GM18867 (cell line): ENCODE measurements around the gene NDUFV2.
"Not testable (repeated sequence)": the region's sequence is repeated elsewhere in the genome, so short reads cannot be mapped to it uniquely, and the experiment has no call there.

Experiments used
- ATAC-seq: cut with Tn5 transposase; IDR thresholded peaks from one replicate; pipeline ENCODE4 v1.9.1; 2021; ENCODE audit warnings: mild to moderate bottlenecking, moderate library complexity; ENCODE audit not compliant: unreplicated experiment

NDUFV2 gene

GRCh38 chr18:9088727-9089126 lies 13.8 kb upstream of the NDUFV2 start:
- ATAC-seq, result not testable (repeated sequence)

- ATAC-seq, result no peak
These were observed 11.9 kb upstream of the NDUFV2 start for GRCh38 chr18:9090578-9090977.

GRCh38 chr18:9091066-9091476 lies 11.4 kb upstream of the NDUFV2 start:
- ATAC-seq, result no peak

- no peak for ATAC-seq
These were observed 9.8 kb upstream of the NDUFV2 start for GRCh38 chr18:9092665-9093064.

DNA sequence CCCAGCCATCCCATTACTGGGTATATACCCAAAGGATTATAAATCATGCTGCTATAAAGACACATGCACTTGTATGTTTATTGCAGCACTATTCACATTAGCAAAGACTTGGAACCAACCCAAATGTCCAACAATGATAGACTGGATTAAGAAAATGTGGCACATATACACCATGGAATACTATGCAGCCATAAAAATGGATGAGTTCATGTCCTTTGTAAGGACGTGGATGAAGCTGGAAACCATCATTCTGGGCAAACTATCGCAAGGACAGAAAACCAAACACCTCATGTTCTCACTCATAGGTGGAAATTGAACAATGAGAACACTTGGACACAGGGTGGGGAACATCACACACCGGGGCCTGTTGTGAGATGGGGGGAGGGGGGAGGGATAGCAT lies 9.4 kb upstream of the NDUFV2 start:
- not testable (repeated sequence) for ATAC-seq

GRCh38 chr18:9094307-9095226 lies 7.9 kb upstream of the NDUFV2 start:
- no peak for ATAC-seq

DNA sequence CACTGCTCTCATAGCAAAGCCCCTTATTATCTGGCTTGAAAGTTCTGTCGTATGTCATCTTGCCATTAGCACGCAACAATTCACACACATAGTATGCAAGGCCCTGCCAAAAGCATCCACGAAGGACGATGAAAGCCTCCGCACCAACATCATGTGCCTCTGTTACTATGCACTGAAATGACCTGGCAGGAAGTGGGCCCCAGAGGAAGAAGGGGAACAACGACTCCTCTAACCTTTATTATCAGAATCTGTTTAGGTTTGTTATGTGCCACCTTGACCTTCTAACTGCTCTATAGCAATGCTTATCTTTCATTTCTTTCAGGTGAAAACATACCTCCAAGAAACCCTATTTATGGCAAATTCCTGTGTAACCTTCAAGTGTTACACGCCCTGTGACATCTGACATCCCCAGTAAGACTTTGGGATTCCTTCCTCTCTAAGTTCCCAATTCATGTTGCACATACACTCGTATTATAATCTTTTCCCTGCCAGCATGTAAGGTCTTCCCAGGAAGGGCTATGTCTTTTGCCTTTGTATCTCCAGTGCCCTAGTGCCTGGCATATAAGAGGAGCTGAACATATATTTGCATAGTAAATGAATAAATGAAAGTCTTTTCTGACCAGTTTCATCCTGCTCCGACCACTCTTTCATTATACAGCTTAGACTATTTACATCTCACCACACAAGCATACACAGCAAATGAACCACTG lies 7.0 kb upstream of the NDUFV2 start:
- peak; percentile 93 for ATAC-seq

DNA sequence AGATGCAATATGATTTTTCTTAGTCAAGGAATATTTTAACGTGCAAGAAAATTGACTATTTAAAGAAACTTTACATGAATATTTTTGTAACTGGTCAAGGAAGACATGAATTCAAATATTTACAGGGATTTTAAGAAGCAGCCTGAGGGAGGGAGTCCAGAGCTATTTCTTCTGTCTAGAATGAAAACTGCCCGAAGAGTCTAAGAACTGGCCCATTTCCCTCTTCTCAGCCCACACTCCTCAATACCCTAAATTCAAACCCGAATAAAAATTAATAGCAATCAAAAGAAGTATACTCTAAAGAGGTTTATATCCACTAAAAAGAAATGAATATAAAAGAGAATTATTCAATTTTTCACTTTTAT lies 6.5 kb upstream of the NDUFV2 start:
- ATAC-seq, result peak; percentile 16

GRCh38 chr18:9096685-9097084 lies 5.8 kb upstream of the NDUFV2 start:
- ATAC-seq, result no peak

DNA sequence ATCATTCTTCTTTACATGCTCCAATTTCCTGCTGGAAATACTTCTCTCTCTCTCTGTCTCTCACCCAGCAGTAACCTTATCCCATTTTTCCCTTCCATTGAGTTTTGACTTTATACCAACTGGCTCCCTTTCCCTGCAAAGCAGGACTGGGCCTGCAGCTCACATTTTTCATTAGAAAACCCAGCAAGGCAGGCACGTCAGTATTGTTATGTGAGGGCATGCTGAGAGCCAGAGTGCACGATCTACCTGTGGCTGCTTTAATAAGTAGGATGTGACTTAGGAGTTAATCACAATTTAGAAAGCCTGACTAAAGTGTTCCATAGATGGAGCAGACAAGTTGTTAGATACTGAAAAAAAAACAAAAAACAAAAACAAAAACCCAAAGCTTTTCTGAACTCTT lies 5.2 kb upstream of the NDUFV2 start:
- no peak for ATAC-seq

DNA sequence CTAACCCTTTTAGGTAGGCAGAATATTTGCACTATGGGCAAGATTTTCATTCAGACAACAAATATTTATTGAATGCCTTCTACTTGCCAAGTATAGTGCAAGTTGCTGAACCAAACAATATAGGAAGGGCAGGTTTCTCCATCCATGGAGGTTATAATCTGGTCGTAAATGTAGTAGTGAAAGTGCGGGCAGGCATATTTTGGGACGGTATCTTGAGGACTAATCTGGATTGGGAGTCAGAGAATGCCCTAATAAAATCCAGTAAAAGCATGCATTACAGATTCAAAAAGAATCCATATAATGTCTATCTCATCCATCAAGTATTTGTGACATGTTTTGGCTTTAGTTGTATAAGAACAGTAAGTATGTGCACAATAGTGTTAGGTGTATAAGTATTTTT lies 1.7 kb upstream of the NDUFV2 start:
- no peak for ATAC-seq

DNA sequence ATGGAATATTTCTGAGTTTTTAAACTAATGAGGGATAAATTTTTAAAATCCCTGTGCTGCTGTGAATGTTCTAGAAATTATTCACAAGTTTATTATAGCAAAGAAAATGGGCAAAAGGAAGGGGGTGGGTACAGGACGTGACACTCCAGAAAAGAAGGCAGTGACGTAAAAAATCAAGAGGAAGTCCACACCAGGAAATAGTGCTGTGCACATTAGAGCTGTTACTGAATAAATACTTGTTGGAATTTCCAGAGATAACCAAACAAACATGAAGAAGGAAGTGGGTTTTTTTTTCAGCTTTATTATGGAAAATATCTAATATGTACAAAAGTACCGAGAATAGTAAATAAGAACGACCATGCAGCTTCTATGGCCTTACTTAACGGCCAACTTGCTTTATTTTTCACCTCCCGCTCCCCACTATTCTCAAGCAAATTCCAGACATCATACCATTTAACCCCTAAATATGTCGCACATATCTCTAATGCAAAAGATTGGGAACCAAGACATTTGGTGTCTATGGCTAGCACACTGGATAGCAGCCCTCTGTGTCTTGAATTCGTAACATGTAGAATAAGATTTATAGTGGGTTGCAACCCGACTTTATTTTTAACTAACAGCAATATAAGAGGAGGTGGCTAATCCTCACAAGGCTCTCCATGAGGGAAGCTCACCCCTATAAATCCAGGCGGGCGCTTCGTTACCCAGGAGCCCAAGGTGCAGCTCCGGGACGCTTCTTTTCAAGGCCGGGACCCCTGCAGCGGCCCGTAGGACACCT lies 580 bp upstream of the NDUFV2 start:
- ATAC-seq, result peak; percentile 1

GRCh38 chr18:9103376-9103873 lies 926 bp downstream of the NDUFV2 start:
- no peak for ATAC-seq

DNA sequence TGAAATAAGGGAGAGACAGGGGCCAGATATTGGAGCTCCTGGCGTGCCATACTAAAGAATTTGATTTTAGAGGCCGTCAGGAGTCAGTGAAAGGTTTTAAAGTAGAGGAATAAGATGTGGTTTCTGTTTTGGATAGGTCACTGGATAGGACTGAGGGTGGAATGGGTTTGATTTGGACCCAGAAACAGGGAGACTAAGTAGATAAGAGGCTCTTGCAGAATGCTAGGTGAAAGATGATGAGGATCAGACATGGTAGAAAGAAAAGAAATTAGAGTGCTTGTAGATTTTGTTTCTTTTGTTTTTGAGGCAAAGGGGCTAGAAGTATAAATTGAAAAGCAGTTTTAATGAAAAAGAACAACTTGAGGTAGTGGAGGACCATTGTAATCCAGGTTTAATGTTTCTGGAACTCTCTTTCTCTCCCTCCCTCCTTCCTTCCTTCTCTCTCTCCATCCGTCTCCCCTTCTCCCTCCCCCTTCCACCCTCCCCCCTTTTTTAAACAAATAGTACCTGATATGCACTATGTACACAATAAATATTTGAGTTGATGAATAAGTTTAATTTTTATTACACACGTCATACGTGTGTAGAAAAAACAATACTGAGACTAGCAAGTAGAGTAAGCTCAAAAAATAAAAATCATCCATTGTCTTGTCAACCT lies 1.9 kb downstream of the NDUFV2 start:
- ATAC-seq, result no peak

- no peak for ATAC-seq
These were observed 2.9 kb downstream of the NDUFV2 start for GRCh38 chr18:9105420-9105819.

- ATAC-seq, result no peak
These were observed 3.6 kb downstream of the NDUFV2 start for GRCh38 chr18:9106094-9106493.

GRCh38 chr18:9106800-9107584 lies 4.5 kb downstream of the NDUFV2 start:
- no peak for ATAC-seq

DNA sequence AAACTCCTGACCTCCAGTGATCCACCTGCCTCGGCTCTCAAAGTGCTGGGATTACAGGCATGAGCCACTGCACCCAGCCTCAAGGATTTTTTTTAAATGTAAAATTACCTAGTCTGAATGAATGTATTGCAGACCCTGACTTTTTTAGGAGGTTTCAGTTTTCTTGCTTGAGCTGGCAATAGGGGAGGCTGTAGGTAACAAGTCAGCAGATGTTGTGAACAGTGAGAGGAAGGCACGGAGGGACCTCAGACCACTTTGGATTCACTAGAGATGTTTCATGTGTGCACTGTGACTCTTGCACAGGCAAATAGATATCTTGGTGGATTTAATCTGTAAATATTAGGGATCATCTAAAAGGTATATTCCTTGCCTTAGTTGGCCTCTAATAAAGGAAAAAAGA lies 6.4 kb downstream of the NDUFV2 start:
- ATAC-seq, result no peak

- no peak for ATAC-seq
These were observed 7.0 kb downstream of the NDUFV2 start for GRCh38 chr18:9109523-9109922.
